ENCODE measurements around the gene STIL. TPM values are rescaled to one million over a fixed set of nuclear protein-coding genes. Genes with fewer than 3 reads are reported as not detected.

Gene STIL
- total and polyA plus RNA-seq, 2 experiments from 2014 or later, result 2.5 to 6.1 TPM

DNA sequence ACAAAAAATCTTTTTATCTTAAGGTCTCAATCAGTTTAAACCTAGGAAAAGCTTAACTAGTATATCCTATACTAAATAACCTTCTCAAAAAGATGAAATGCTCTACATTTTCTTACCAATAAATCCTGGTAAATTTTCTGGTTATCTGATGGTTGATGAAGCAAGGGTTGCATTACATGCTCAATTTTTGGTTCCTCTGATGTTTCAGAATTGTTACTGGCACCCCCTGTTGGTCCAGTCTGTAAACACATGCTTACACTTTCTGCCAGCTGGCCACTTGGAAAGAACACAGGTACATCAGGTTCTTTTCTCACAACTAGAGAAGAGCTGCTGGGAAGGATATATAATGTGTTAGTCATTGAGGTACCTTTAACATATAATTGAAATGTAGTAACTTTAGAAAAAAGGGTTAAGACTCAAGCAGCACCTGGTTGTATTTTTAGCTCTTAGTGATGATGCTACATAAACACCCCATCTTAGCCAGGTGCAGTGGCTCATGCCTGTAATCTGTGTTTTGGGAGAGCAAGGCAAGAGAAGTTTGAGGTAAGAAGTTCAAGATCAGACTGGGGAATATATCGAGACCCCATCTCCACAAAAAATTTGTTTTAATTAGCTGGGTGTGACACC, 51.0 kb downstream of the STIL start:
- Histone ChIP-seq H2AFZ (no peak overlapping the region), H3K4me1 (ENCODE audit: insufficient read depth) (no peaks in the 10 kb centered on the region), H3K9me3 (ENCODE audit: low read depth) (no peaks in the 10 kb centered on the region), H3K27ac (no peak overlapping the region), H3K4me3 (no peak overlapping the region), H3K4me2 (no peak overlapping the region), H3K9me2 (replicated peaks; ENCODE audit: insufficient read depth) (no peaks in the 10 kb centered on the region), H3K79me2 (no peaks in the 10 kb centered on the region), H3K36me3 (replicated peaks; ENCODE audit: insufficient read depth, low read depth) (no peaks in the 10 kb centered on the region), H4K20me1 (ENCODE audit: insufficient read depth, poor library complexity, severe bottlenecking) (no peaks in the 10 kb centered on the region), H3K27me3 (no peaks in the 10 kb centered on the region)
- 100% methylated on average over 1 of the region's 1 CpG for WGBS (ENCODE audit: low lambda C conversion rate, missing lambda C conversion rate)
- TF ChIP-seq, protein P1, sequence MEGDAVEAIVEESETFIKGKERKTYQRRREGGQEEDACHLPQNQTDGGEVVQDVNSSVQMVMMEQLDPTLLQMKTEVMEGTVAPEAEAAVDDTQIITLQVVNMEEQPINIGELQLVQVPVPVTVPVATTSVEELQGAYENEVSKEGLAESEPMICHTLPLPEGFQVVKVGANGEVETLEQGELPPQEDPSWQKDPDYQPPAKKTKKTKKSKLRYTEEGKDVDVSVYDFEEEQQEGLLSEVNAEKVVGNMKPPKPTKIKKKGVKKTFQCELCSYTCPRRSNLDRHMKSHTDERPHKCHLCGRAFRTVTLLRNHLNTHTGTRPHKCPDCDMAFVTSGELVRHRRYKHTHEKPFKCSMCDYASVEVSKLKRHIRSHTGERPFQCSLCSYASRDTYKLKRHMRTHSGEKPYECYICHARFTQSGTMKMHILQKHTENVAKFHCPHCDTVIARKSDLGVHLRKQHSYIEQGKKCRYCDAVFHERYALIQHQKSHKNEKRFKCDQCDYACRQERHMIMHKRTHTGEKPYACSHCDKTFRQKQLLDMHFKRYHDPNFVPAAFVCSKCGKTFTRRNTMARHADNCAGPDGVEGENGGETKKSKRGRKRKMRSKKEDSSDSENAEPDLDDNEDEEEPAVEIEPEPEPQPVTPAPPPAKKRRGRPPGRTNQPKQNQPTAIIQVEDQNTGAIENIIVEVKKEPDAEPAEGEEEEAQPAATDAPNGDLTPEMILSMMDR (IDR thresholded peaks at IDR 0.05; ENCODE audit: poor library complexity), result peak; percentile 53
- TF ChIP-seq EZH2 (IDR thresholded peaks at IDR 0.05; ENCODE audit: borderline replicate concordance), result no peak
- peak; percentile 55 for DNase-seq (ENCODE audit: low spot score)

DNA sequence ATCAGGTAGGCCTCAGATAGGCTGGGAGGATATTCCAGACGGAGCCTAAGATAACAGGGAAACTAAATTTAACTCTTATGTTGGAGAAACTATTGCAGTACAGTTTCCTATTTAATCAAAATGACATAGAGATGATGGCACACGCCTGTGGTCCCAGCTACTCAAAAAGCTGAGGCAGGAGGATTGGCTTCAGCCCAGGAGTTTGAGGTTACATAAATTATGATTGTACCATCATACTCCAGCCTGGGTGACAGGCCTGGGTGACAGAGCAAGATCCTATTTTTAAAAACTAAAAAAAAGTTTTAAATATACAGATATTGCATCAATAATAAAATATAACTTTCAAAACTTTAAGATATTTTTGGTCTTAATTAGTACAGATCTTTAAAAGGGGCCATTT, 56.7 kb downstream of the STIL start:
- H3K9me2 ChIP-seq (replicated peaks; ENCODE audit: insufficient read depth), result no peaks in the 10 kb centered on the region
- no peak overlapping the region for H3K27ac ChIP-seq
- no peaks in the 10 kb centered on the region for H3K9me3 ChIP-seq (ENCODE audit: low read depth)
- H3K36me3 ChIP-seq (replicated peaks; ENCODE audit: insufficient read depth, low read depth), result no peaks in the 10 kb centered on the region
- H3K4me2 ChIP-seq, result no peak overlapping the region
- H2AFZ ChIP-seq, result no peak overlapping the region
- H4K20me1 ChIP-seq (ENCODE audit: insufficient read depth, poor library complexity, severe bottlenecking), result no peaks in the 10 kb centered on the region
- H3K79me2 ChIP-seq, result no peaks in the 10 kb centered on the region
- 84% methylated on average over 2 of the region's 2 CpGs for WGBS (ENCODE audit: low lambda C conversion rate, missing lambda C conversion rate)
- TF ChIP-seq, protein P1 (IDR thresholded peaks at IDR 0.05; ENCODE audit: poor library complexity), result no peak
- no peak for DNase-seq (ENCODE audit: low spot score)
- no peaks in the 10 kb centered on the region for H3K4me1 ChIP-seq (ENCODE audit: insufficient read depth)
- H3K4me3 ChIP-seq, result no peak overlapping the region
- H3K27me3 ChIP-seq, result no peaks in the 10 kb centered on the region

DNA sequence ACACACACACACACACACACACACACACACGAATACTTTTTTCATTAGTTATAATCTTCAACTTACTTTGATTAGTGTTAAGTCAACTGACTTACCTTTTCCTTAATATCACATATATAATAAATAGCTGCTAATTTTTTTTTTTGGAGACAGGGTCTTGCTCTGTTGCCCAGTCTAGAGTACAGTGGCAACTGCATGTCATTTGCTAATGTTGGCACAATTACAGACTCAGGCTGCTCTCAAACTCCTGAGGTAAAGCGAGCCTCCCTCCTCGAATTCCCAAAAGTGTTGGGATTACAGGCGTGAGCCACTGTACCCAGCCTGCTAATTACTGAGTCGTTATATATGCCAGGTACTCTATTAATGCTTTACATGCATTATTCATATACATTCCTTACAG, 61.2 kb downstream of the STIL start:
- no peak overlapping the region for H3K4me3 ChIP-seq
- WGBS (ENCODE audit: low lambda C conversion rate, missing lambda C conversion rate), result 96% methylated on average over 5 of the region's 5 CpGs
- H3K9me3 ChIP-seq (ENCODE audit: low read depth), result no peaks in the 10 kb centered on the region
- H3K79me2 ChIP-seq, result no peaks in the 10 kb centered on the region
- no peak overlapping the region for H2AFZ ChIP-seq
- no peak for TF ChIP-seq EZH2phosphoT487 (IDR thresholded peaks at IDR 0.05; ENCODE audit: low read depth, severe bottlenecking, unreplicated experiment)
- no peak overlapping the region for H3K4me2 ChIP-seq
- H3K27me3 ChIP-seq, result no peaks in the 10 kb centered on the region
- H3K27ac ChIP-seq, result no peak overlapping the region
- no peaks in the 10 kb centered on the region for H3K4me1 ChIP-seq (ENCODE audit: insufficient read depth)
- H3K36me3 ChIP-seq (replicated peaks; ENCODE audit: insufficient read depth, low read depth), result no peaks in the 10 kb centered on the region
- no peaks in the 10 kb centered on the region for H3K9me2 ChIP-seq (replicated peaks; ENCODE audit: insufficient read depth)
- H4K20me1 ChIP-seq (ENCODE audit: insufficient read depth, poor library complexity, severe bottlenecking), result no peaks in the 10 kb centered on the region
- DNase-seq (ENCODE audit: low spot score), result no peak

DNA sequence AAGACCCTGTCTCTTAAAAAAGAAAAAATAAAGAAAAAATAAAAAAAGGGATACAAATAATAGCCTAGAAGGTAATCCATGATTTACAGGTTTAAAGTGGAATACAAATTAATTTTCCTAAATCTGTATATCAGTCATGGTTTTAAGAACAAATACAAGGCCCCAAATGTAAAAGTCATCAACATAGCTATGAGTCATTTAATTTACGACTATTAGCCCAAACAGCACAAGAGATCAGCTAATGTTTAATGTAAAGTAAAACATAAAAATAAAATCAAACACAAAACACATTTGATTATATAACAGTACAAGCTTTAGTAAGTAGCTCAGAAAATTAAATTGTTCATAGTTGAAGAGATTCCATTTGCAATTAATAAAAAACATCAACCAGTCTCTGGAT, 61.6 kb downstream of the STIL start:
- Histone ChIP-seq H3K27me3 (no peaks in the 10 kb centered on the region), H3K4me3 (no peak overlapping the region), H3K79me2 (no peaks in the 10 kb centered on the region), H3K36me3 (replicated peaks; ENCODE audit: insufficient read depth, low read depth) (no peaks in the 10 kb centered on the region), H2AFZ (no peak overlapping the region), H3K9me2 (replicated peaks; ENCODE audit: insufficient read depth) (no peaks in the 10 kb centered on the region), H3K27ac (no peak overlapping the region), H3K9me3 (ENCODE audit: low read depth) (no peaks in the 10 kb centered on the region), H3K4me1 (ENCODE audit: insufficient read depth) (no peaks in the 10 kb centered on the region), H4K20me1 (ENCODE audit: insufficient read depth, poor library complexity, severe bottlenecking) (no peaks in the 10 kb centered on the region), H3K4me2 (no peak overlapping the region)
- WGBS (ENCODE audit: low lambda C conversion rate, missing lambda C conversion rate), result 90% methylated on average over 1 of the region's 1 CpG
- TF ChIP-seq EZH2 (IDR thresholded peaks at IDR 0.05; ENCODE audit: borderline replicate concordance) (no peak), EZH2phosphoT487 (IDR thresholded peaks at IDR 0.05; ENCODE audit: low read depth, severe bottlenecking, unreplicated experiment) (no peak)
- TF ChIP-seq, protein P1 (IDR thresholded peaks at IDR 0.05; ENCODE audit: poor library complexity), result no peak
- no peak for DNase-seq (ENCODE audit: low spot score)

All from hepatocyte (in vitro differentiated cells).